ENCODE data around the gene GRM1. TPM values are rescaled to one million over a fixed set of nuclear protein-coding genes. Genes with fewer than 3 reads are reported as not detected.

GRM1 gene
- total RNA-seq, 1 donor from 2014 or later = 0.41 TPM

DNA sequence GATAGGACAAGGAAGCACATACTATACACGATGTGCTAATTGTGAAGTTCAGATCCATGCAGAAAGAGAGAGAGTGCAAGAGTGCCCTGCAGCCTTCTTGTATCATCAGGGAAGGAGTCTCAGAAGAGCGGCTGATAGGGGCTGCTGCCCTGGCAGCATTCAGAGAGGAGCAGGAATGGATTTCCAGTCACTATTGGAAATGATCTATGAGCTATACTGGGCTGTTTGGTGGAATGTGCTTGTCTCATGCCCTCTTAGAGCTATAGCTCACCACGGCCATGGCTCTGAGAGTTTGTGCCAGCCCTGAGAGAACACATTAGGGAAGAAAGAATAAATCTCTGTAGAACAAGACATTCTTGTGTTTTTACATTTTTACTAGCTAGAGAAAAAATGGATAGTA, 302.2 kb downstream of the GRM1 start:
- H3K9me3 Mint-ChIP-seq (ENCODE audit: low read depth) = peaks cover 4% of the 10 kb centered on the region
- no peaks in the 10 kb centered on the region for H3K27me3 Mint-ChIP-seq
- no peaks in the 10 kb centered on the region for H3K4me1 Mint-ChIP-seq (ENCODE audit: low read depth)
- no peak overlapping the region for H3K4me3 Mint-ChIP-seq (ENCODE audit: low read depth)
- no peak overlapping the region for H3K27ac Mint-ChIP-seq
- no peak for DNase-seq (ENCODE audit: low spot score, unreplicated experiment)
- TF ChIP-seq, protein P1, sequence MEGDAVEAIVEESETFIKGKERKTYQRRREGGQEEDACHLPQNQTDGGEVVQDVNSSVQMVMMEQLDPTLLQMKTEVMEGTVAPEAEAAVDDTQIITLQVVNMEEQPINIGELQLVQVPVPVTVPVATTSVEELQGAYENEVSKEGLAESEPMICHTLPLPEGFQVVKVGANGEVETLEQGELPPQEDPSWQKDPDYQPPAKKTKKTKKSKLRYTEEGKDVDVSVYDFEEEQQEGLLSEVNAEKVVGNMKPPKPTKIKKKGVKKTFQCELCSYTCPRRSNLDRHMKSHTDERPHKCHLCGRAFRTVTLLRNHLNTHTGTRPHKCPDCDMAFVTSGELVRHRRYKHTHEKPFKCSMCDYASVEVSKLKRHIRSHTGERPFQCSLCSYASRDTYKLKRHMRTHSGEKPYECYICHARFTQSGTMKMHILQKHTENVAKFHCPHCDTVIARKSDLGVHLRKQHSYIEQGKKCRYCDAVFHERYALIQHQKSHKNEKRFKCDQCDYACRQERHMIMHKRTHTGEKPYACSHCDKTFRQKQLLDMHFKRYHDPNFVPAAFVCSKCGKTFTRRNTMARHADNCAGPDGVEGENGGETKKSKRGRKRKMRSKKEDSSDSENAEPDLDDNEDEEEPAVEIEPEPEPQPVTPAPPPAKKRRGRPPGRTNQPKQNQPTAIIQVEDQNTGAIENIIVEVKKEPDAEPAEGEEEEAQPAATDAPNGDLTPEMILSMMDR (IDR thresholded peaks at IDR 0.05; ENCODE audit: unreplicated experiment) = no peak
- H3K36me3 Mint-ChIP-seq (ENCODE audit: insufficient read depth) = no peaks in the 10 kb centered on the region

DNA sequence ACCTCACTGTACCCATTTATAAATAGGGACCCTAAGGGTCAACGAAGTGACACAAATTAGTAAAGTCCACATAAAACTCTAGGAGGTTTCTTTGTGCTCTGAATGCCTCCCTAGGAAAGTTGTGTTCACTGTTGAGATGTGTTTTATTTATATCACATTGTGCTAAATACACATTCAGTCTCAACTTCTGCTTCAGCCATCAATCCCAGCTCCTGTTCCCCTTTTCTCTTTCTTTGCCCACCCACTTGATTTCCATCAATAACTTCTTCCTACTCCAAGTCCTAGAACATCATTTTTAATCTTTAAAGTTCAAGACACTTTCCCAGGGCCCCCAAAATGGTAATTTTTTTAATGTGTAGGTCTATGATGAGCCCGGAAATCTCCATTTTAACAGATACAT, 306.5 kb downstream of the GRM1 start:
- no peaks in the 10 kb centered on the region for H3K36me3 Mint-ChIP-seq (ENCODE audit: insufficient read depth)
- TF ChIP-seq, protein P1 (IDR thresholded peaks at IDR 0.05; ENCODE audit: unreplicated experiment) = no peak
- H3K27ac Mint-ChIP-seq = no peak overlapping the region
- H3K4me3 Mint-ChIP-seq (ENCODE audit: low read depth) = no peak overlapping the region
- peaks cover 6% of the 10 kb centered on the region for H3K9me3 Mint-ChIP-seq (ENCODE audit: low read depth)
- H3K27me3 Mint-ChIP-seq = no peaks in the 10 kb centered on the region
- DNase-seq (ENCODE audit: low spot score, unreplicated experiment) = no peak
- peaks cover 15% of the 10 kb centered on the region for H3K4me1 Mint-ChIP-seq (ENCODE audit: low read depth)

DNA sequence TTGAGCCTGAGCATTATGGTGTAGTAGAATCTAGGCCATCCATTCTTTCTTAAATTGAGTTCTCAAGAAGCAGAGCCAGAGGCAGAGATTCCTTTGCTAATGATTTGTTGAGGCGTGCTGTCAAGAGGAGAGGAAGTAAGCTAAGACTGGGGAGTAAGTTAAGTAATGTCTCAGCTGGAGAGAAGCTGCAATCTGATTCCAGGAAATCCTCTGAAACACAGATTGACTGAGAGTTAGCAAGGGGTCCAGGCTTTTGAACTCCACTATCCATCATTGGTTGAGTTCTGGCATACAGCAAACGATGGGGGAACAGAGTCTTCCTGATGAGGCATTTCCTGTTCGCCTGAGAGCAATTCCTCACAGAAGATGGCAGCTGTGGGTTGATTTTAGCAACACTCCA, 307.3 kb downstream of the GRM1 start:
- Mint-ChIP-seq H3K4me3 (ENCODE audit: low read depth) (no peak overlapping the region), H3K9me3 (ENCODE audit: low read depth) (peaks cover 6% of the 10 kb centered on the region), H3K27ac (no peak overlapping the region), H3K4me1 (ENCODE audit: low read depth) (peaks cover 15% of the 10 kb centered on the region), H3K27me3 (no peaks in the 10 kb centered on the region), H3K36me3 (ENCODE audit: insufficient read depth) (no peaks in the 10 kb centered on the region)
- TF ChIP-seq, protein P1 (IDR thresholded peaks at IDR 0.05; ENCODE audit: unreplicated experiment) = no peak
- no peak for DNase-seq (ENCODE audit: low spot score, unreplicated experiment)

DNA sequence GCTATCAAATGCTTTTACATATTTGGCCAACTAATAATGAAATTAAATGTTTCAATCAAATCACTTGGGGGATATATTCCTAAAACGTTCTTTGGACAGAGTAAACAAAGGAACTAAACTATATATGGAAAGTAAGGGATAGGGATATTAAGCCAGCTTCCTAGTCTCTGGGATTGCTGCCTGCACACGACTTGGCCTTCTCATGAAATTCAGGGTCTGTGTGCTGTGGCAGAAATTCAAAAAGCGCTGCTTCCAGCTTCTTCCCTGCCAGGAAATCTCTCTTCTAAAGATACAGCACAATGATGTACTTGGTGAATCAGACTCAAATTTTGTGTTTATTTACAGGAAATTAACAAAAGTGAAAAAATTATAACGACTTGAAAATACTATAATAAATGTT, 308.5 kb downstream of the GRM1 start:
- Mint-ChIP-seq H3K4me1 (ENCODE audit: low read depth) (peaks cover 15% of the 10 kb centered on the region), H3K9me3 (ENCODE audit: low read depth) (peaks cover 6% of the 10 kb centered on the region), H3K27ac (no peak overlapping the region), H3K27me3 (no peaks in the 10 kb centered on the region), H3K4me3 (ENCODE audit: low read depth) (no peak overlapping the region), H3K36me3 (ENCODE audit: insufficient read depth) (no peaks in the 10 kb centered on the region)
- TF ChIP-seq, protein P1 (IDR thresholded peaks at IDR 0.05; ENCODE audit: unreplicated experiment) = no peak
- DNase-seq (ENCODE audit: low spot score, unreplicated experiment) = no peak

DNA sequence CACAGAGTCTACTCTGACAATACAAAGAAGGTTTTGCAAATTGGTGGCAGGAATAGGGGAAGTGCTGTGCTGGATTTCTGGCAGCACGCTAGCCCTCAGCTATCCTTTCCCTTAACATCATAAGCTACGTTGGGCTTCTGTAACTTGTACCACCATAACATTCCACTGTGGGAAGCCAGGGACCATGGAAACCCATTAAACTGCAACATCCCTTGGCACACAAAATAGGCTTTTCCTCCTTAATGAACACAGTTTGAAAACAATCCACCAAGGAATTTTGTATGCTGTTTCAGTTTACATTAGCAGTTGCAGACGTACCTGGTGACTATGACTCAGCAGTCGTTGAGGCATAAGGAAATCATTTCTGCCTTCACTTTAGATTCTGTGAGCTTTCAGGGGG, 310.9 kb downstream of the GRM1 start:
- H3K27me3 Mint-ChIP-seq = no peaks in the 10 kb centered on the region
- H3K4me1 Mint-ChIP-seq (ENCODE audit: low read depth) = peaks cover 24% of the 10 kb centered on the region
- H3K4me3 Mint-ChIP-seq (ENCODE audit: low read depth) = no peak overlapping the region
- peaks cover 6% of the 10 kb centered on the region for H3K9me3 Mint-ChIP-seq (ENCODE audit: low read depth)
- H3K36me3 Mint-ChIP-seq (ENCODE audit: insufficient read depth) = no peaks in the 10 kb centered on the region
- TF ChIP-seq, protein P1 (IDR thresholded peaks at IDR 0.05; ENCODE audit: unreplicated experiment) = no peak
- no peak for DNase-seq (ENCODE audit: low spot score, unreplicated experiment)
- peak overlapping the region; percentile 47 for H3K27ac Mint-ChIP-seq

All from progenitor cell of endocrine pancreas (in vitro differentiated cells).